ENCODE data around the gene OGFR.

Gene OGFR

GRCh38 chr20:62822788-62823651, 18.4 kb downstream of the OGFR start:
- in situ Hi-C loops (cut with MboI; ENCODE audit: low sequenced_read_pairs), result no loop called here

DNA sequence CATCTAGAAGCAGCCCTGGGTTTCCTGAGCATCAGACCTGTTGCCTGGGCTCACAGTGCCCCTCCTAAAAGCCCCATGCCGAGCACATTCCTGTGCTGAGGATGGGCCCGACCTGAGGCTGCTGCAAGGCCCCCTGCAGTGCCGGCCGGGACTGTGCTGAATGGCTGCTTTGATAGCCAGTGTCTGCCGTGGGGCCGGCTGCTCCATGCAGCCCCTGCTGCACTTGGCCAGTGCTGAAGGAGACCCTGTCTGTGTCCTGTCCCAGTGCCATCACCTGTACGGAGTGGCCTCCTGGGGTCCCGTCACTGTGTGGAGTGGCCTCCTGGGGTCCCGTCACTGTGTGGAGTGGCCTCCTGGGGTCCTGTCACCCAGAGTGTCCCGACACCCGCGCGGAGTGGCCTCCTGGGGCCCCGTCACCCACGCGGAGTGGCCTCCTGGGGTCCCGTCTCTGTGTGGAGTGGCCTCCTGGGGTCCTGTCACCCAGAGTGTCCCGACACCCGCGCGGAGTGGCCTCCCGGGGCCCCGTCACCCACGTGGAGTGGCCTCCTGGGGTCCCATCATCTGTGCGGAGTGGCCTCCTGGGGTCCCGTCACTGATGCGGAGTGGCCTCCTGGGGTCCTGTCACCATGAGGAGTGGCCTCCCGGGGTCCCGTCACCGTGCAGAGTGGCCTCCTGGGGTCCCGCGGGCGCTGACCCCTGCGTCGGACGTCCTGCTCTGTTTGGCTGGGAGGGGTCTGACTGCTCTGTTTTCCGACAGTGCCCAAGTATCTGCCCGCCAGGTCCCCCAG, 19.2 kb downstream of the OGFR start:
- in situ Hi-C loops (cut with MboI; ENCODE audit: low sequenced_read_pairs), result no loop called here

DNA sequence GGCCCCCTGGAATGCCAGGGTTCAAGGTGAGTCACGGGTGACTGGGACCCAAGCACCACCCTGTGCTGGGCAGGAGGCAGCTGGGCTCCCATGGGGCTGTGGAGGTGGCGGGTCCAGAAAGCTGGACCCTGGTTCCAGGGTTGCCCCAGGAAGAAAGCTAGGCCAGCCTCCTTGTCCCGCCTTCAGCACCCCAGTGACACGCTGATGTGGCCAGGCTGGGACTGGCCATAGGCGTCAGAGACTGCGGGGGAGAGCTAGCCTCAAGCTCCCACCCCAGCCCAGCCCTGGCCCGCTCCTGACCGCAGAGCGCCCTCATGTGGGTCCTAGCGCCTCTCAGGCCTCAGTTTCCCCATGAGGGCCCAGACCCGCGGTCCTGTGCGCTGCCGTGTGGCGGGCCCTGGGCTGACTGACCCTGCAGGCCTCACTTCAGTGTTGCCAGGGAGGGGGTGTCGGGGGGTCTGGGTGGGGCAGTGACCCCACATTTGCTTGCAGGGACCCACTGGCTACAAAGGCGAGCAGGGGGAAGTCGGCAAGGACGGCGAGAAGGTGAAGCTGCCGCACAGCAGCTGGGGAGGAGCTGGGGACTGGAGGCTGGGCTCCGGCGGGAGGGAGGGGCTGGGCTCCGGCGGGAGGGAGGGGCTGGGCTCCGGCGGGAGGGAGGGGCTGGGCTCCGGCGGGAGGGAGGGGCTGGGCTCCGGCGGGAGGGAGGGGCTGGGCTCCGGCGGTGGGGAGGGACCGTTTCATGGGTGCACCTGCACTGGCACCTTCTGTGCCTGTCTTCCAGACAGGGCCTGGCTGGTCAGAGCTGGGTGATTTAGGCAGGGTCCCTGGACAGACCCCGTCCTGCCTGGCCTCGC, 20.1 kb downstream of the OGFR start:
- in situ Hi-C loops (cut with MboI; ENCODE audit: low sequenced_read_pairs), result no loop called here

GRCh38 chr20:62825333-62825985, 20.8 kb downstream of the OGFR start:
- in situ Hi-C loops (cut with MboI; ENCODE audit: low sequenced_read_pairs), result no loop called here

DNA sequence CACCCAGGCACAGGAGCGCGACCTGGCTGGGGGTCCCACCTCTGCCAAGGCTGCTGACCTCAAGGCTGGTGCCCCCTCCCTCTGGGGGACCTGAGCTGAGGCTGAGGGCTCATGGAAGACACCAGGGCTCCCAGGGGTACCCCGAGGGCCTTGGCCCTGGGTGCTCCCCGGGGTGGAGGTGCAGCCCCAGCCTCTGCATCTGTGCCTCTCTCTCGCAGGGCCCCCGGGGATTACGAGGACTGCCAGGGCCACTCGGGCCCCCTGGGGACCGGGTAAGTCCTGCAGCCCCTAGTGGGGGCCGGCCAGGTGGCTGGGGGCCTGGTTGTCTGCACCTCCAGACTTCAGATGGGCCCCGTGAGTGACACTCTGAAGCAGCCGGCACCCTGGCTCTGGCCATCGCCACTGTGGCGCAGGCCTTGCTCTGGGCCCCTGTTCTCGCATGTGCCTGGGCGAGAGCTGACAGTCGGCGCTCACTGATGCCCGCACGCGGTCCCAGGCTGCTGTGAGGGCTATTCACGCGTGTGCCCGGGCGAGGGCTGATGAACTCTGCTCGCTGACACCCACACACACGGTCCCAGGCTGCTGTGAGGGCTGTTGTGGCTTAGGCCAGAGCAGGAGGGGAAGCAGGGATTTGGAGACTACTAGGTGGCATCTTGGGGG, 21.5 kb downstream of the OGFR start:
- in situ Hi-C loops (cut with MboI; ENCODE audit: low sequenced_read_pairs), result no loop called here

DNA sequence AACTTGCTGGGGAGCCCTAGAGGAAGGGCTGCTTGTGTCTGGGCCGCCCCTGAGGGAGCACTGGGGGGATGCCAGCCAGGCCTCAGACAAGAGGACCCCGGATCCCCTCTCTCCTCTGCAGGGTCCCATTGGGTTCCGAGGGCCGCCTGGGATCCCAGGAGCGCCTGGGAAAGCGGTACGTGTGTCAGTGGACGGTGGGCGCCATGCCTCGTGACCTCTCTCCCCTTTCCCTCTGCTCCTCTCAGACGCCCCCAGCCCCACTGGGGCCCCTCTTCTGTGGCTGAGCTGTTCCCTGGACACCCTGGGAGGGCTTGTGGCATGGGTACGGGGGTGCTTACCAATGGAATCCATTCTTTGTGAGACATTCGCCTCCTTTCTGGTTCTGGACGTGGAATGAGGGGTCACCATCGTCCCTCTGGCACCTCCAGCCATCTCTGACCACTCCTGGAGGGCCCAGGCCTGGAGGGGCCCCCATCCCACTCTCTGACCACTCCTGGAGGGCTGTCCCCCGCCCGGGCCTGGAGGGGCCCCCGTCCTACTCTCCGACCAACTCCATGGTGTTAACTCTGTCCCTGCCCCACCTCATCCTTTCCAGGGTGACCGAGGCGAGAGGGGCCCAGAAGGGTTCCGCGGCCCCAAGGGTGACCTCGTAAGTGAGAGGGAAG, 22.1 kb downstream of the OGFR start:
- in situ Hi-C loops (cut with MboI; ENCODE audit: low sequenced_read_pairs), result no loop called here

- in situ Hi-C loops (cut with MboI; ENCODE audit: low sequenced_read_pairs), result no loop called here
Measured at GRCh38 chr20:62827311-62828038, 22.8 kb downstream of the OGFR start.

DNA sequence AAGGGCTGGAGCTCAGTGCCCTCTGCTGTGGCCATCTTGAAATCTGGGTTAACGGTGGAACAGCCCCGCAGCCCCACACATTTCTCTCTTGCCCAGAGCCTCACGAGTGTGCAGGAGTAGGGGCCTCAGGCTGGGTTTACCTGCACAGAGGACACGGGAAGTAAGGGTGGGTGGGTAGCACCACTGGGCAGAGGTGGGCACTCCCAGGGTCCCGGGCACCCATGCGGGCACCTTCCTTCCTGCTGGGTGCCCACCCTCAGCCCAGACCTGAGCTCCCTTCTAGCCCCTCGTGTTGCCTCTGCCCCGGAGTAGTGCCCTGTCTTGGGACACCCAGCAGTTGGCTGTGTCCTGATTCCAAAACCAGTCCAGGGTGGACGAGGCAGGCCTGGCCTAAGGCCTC, 23.4 kb downstream of the OGFR start:
- in situ Hi-C loops (cut with MboI; ENCODE audit: low sequenced_read_pairs), result no loop called here

GRCh38 chr20:62828511-62829230, 24.0 kb downstream of the OGFR start:
- in situ Hi-C loops (cut with MboI; ENCODE audit: low sequenced_read_pairs), result no loop called here

DNA sequence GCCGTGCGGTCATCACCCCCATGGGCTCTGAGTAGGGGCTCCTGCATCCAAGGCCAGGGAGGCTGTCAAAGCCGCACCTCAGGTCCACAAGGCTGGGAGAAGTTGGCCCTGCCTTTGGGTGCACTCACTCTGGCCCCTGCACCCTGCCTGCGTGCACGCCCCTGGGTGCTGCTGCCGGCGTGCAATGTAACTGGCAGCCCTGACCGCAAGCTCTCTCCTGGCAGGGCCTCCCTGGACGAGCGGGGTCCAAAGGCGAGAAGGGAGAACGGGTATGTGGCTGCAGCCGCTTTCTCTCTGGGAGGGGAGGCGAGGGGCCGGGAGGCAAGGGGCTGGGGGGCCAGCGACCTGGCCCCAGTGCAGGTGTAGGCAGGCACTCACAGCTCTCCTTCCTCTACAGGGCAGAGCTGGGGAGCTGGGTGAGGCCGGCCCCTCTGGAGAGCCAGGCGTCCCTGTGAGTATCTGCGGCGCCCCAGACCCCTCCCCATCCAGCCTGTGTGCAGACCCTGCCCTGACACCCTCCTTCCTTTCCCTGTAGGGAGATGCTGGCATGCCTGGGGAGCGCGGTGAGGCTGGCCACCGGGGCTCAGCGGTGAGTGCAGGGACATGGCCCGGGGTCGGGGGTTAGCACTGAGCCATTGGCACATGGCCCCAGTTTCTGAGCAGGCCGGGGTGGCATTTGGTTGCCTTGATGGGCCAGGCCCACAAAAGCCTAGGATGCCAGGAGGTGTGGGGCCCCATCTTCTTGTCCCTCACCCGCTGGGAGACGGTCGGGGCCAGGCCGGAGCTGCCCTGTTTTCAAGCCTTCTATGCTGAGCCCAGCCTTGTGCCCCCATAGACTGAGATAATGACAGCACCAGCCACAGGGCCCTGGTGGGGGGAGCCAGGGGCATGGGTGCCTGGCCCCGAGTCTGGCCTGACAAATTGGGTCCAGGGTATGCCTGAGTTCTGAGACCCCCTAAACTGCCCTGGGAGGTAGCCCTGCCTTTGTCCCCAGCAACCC, 24.9 kb downstream of the OGFR start:
- in situ Hi-C loops (cut with MboI; ENCODE audit: low sequenced_read_pairs), result no loop called here

DNA sequence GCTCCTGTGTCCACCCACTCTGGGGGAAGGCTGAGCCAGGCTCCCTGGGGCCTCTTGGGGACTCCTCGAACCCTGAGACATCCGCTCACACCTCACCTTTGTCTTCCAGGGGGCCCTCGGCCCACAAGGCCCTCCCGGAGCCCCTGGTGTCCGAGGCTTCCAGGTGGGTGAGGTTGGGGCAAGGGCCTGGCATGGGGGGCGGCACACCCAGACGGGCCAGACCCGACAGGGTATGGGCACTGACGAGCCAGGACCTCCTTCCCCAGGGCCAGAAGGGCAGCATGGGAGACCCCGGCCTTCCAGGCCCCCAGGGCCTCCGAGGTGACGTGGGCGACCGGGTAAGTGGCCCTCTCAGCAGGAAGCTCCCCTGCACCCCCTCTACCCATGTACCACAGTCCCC, 25.6 kb downstream of the OGFR start:
- in situ Hi-C loops (cut with MboI; ENCODE audit: low sequenced_read_pairs), result no loop called here

DNA sequence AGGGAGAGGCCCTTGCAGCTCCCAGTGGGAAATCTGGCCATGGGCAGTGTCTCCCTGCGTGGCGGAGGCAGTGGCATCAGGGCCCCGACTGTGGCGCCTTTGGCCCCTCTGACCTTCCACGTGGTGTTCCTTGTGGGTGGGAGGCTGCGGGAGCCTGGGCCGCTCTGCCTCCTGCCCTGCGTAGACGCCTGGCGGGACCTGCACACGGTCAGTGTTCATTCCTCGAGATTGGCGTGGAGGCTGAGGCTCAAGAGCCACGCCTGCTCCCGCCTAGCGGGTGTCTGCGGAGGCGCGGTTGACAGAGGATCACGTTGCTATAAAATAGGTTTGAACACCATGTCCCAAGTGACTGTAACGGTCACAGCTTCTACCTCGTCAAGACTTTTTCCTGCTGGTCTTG, 26.2 kb downstream of the OGFR start:
- in situ Hi-C loops (cut with MboI; ENCODE audit: low sequenced_read_pairs), result no loop called here

DNA sequence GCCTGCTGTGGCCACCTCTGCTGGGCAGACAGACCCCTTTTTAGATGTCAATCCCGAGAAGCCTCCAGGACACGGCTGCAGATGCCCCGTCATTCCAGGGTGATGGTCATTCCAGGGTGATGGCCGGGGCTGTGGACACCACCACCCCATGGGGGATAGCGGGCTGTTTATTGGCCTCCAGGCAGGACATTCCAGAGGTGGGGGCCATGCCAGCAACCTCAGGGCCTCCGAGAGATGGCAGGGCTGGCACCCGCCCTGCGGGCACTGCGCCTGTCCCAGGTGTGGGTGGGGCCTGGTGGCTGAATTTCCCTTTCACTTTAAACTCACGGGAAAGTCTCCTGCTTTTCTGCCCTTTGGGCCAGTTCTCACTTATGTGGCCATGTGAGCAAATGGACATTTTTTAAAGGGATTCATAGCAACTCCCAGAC, 26.7 kb downstream of the OGFR start:
- in situ Hi-C loops (cut with MboI; ENCODE audit: low sequenced_read_pairs), result no loop called here

- in situ Hi-C loops (cut with MboI; ENCODE audit: low sequenced_read_pairs), result no loop called here
Measured at GRCh38 chr20:62831854-62832211, 27.2 kb downstream of the OGFR start.

DNA sequence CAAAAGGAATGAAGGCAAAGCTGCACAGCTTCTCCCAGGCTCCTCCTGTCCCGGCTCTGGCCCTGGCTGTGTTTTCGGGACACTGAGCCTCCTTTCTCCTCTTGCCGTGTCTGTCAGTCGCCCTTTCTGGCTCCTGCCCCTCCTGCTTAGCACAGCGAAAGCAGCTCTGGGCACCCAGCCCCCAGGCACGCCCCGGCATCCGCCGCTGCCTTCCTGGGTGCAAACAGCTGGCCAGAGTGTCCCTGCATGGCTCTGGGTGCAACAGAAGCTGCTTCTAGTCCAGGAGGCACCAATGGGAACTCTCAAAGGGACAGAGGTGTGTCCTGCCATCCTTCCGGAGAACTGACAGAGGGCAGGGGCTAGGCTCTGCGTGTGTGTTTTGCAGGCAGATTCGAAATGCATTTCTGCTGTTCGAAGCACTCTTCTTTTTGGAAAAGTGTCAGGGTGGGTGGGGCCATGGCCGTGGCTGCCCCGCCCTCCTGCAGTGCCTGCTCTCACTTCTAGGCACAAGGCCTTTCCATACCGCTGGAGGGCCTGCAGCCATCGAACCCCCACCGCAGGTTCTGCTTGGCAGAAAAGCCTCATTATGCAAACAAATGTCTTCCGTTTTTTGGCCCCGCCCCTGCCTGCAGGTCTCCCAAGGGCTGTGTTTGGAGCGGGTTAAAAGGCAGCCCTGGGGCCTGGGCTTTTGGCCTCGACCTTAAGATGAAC, 27.7 kb downstream of the OGFR start:
- in situ Hi-C loops (cut with MboI; ENCODE audit: low sequenced_read_pairs), result no loop called here

GRCh38 chr20:62832951-62833391, 28.3 kb downstream of the OGFR start:
- in situ Hi-C loops (cut with MboI; ENCODE audit: low sequenced_read_pairs), result no loop called here
